ENCODE results near the gene GCGR. TPM values are rescaled to one million over a fixed set of nuclear protein-coding genes. Genes with fewer than 3 reads are reported as not detected.

GCGR gene
- total and polyA plus RNA-seq, 10 of the 15 experiments (the other 5 are each of a cell fraction or from before 2014, with no cell fraction given) = not detected

- TF ChIP-seq, protein P1, sequence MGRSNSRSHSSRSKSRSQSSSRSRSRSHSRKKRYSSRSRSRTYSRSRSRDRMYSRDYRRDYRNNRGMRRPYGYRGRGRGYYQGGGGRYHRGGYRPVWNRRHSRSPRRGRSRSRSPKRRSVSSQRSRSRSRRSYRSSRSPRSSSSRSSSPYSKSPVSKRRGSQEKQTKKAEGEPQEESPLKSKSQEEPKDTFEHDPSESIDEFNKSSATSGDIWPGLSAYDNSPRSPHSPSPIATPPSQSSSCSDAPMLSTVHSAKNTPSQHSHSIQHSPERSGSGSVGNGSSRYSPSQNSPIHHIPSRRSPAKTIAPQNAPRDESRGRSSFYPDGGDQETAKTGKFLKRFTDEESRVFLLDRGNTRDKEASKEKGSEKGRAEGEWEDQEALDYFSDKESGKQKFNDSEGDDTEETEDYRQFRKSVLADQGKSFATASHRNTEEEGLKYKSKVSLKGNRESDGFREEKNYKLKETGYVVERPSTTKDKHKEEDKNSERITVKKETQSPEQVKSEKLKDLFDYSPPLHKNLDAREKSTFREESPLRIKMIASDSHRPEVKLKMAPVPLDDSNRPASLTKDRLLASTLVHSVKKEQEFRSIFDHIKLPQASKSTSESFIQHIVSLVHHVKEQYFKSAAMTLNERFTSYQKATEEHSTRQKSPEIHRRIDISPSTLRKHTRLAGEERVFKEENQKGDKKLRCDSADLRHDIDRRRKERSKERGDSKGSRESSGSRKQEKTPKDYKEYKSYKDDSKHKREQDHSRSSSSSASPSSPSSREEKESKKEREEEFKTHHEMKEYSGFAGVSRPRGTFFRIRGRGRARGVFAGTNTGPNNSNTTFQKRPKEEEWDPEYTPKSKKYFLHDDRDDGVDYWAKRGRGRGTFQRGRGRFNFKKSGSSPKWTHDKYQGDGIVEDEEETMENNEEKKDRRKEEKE (IDR thresholded peaks at IDR 0.05) = no peak
- TF ChIP-seq MTA2 (IDR thresholded peaks at IDR 0.05; ENCODE audit: low read depth) (no peak), ZNF384 (IDR thresholded peaks at IDR 0.05; ENCODE audit: borderline replicate concordance, low read depth, low read length) (no peak), HCFC1 (IDR thresholded peaks at IDR 0.05; ENCODE audit: low read length) (no peak)
Observed at GRCh38 chr17:81822312-81822637, 18.3 kb downstream of the GCGR start (continued).

GRCh38 chr17:81822996-81823819, 19.3 kb downstream of the GCGR start:
- H3K27ac ChIP-seq (ENCODE audit: control insufficient read depth, insufficient read depth) = no peak overlapping the region
- no peak for ATAC-seq
- POLR2A ChIA-PET = no interaction called here

More at GRCh38 chr17:81822996-81823819, 19.3 kb downstream of the GCGR start:
- FAIRE-seq = no peak
- Histone ChIP-seq H3K9me3 (replicated peaks; ENCODE audit: control insufficient read depth, insufficient read depth, low read length) (no peaks in the 10 kb centered on the region), H2AFZ (ENCODE audit: control insufficient read depth, low read depth, low read length) (no peak overlapping the region), H3K4me2 (ENCODE audit: control insufficient read depth, insufficient read depth) (no peak overlapping the region), H4K20me1 (ENCODE audit: control insufficient read depth, insufficient read depth) (no peaks in the 10 kb centered on the region), H3K27me3 (replicated peaks in 1 of 2; ENCODE audit: control insufficient read depth in 2 of 2, insufficient read depth in 2 of 2, low read length in 1 of 2) (no peaks in the 10 kb centered on the region), H3K9ac (ENCODE audit: control insufficient read depth, insufficient read depth, low read length) (no peak overlapping the region), H3K4me3 (no peak overlapping the region), H3K79me2 (ENCODE audit: control insufficient read depth, insufficient read depth, low read length) (no peaks in the 10 kb centered on the region), H3K4me1 (ENCODE audit: control insufficient read depth, insufficient read depth, low read length) (no peaks in the 10 kb centered on the region), H3K36me3 (ENCODE audit: control insufficient read depth in 2 of 2, insufficient read depth in 2 of 2, low read length in 1 of 2) (no peaks in the 10 kb centered on the region)
- ChIA-PET RAD21 (ENCODE audit: unreplicated experiment) (no interaction called here), SMC1A (ENCODE audit: uncharacterized antibody, unreplicated experiment) (no interaction called here), CTCF (no interaction called here)
- in situ Hi-C loops (cut with MboI) (loop anchor here (5.0 kb wide), 1 partner anchor 106 kb away; no protein-coding TSS in a partner anchor), intact Hi-C loops (cut with micrococcal nuclease; ENCODE audit: unreplicated experiment) (no loop called here)
- TF ChIP-seq RCOR1 (conservative IDR thresholded peaks at IDR 0.05; ENCODE audit: low read depth, low read length) = no peak
- TF ChIP-seq SUPT20H (IDR thresholded peaks at IDR 0.05; ENCODE audit: borderline replicate concordance, control insufficient read depth, low read depth, low read length) = no peak
- no peak for TF ChIP-seq ASH2L (IDR thresholded peaks at IDR 0.05; ENCODE audit: borderline replicate concordance, low read depth)
- TF ChIP-seq BCL11A (IDR thresholded peaks at IDR 0.05; ENCODE audit: low read depth, low read length) = no peak
- TF ChIP-seq NFXL1 (IDR thresholded peaks at IDR 0.05; ENCODE audit: borderline replicate concordance) = no peak
- no peak for TF ChIP-seq ETV6 (conservative IDR thresholded peaks at IDR 0.05 in 1 of 2, IDR thresholded peaks at IDR 0.05 in 1 of 2; ENCODE audit: borderline replicate concordance in 1 of 2, low read depth in 1 of 2)
- no peak for TF ChIP-seq KDM1A (IDR thresholded peaks at IDR 0.05; ENCODE audit: borderline replicate concordance)
- DNase-seq (ENCODE audit: low read depth, low spot score) = no peak
- 83% methylated on average over 30 of the region's 30 CpGs for WGBS (ENCODE audit: insufficient coverage, insufficient replicate concordance, low lambda C conversion rate, missing lambda C conversion rate)
- BruUV-seq (replicated peaks) = no TSS peak
